Colonic mucosa (tissue), 4 donors: ENCODE measurements around the gene H6PD. TPM values are rescaled to one million over a fixed set of nuclear protein-coding genes. Genes with fewer than 3 reads are reported as not detected.

ENCODE experiments used
- DNase-seq: peaks from one replicate; pipeline ENCODE4 v3.0.0-alpha.2; 2020
- H3K27ac ChIP-seq: fragments of 200-600 bp; one replicate; pipeline ENCODE4 v1.8.0; 2021
- H3K27me3 ChIP-seq: fragments of 200-600 bp; one replicate; pipeline ENCODE4 v1.8.0; 2021
- H3K36me3 ChIP-seq: fragments of 200-600 bp; one replicate; pipeline ENCODE4 v1.8.0; 2021
- H3K4me1 ChIP-seq: fragments of 200-600 bp; one replicate; pipeline ENCODE4 v1.8.0; 2021; ENCODE audit warnings: mild to moderate bottlenecking
- H3K4me3 ChIP-seq: fragments of 200-600 bp; one replicate; pipeline ENCODE4 v1.8.0; 2021
- H3K9ac ChIP-seq, 2 donors: one replicate each; pipeline ENCODE4 v1.7.0; 2013; ENCODE audit warnings: control low read depth in 2 of 2, low read depth in 2 of 2, low read length in 2 of 2
- H3K9me3 ChIP-seq: fragments of 200-600 bp; one replicate; pipeline ENCODE4 v1.8.0; 2021
- CTCF ChIP-seq: fragments of 200-600 bp; IDR thresholded peaks from one replicate; pipeline ENCODE4 v1.8.0; 2022; ENCODE audit warnings: antibody characterized with exemption, mild to moderate bottlenecking
- intact Hi-C: fragments of 100-400 bp; cut with DNase I; formaldehyde crosslinking; loops from one replicate; pipeline ENCODE4 v1.14.1; 2022
- total RNA-seq, 2 donors: library from RNA; stranded (reverse); fragmentation: NEBNext Ultra II Directional in 1 of 2; extraction: Animal tissue kit (Norgen Biotek cat#: 25700) in 1 of 2; gene quantifications; one replicate each; pipeline ENCODE4 v1.2.1, GENCODE V29; 2021
- donor health status: healthy.
- donor health status: DM: no; HTN: no; CAD: no.
- donor health status: DM: no; HTN: no; CAD: no.

Gene H6PD
- total RNA-seq, 2 donors from 2014 or later = 20.8 to 24.7 TPM

- no peak for DNase-seq
- Histone ChIP-seq H3K9me3 (no peaks in the 10 kb centered on the region), H3K27me3 (no peaks in the 10 kb centered on the region), H3K36me3 (no peaks in the 10 kb centered on the region), H3K9ac (peak overlapping the region; percentile 92 to 97), H3K27ac (peak overlapping the region; percentile 88), H3K4me1 (peaks cover 4% of the 10 kb centered on the region), H3K4me3 (peak overlapping the region; percentile 50)
- no peak for TF ChIP-seq CTCF
- intact Hi-C loops = no loop called here
These were observed 986 bp downstream of the H6PD start for GRCh38 chr1:9235560-9235959.

- peak; percentile 26 for DNase-seq
- Histone ChIP-seq H3K4me3 (no peak overlapping the region), H3K9ac (peak overlapping the region in 1 of 2 donors; percentile 46), H3K27ac (peak overlapping the region; percentile 10), H3K4me1 (peaks cover 4% of the 10 kb centered on the region), H3K27me3 (no peaks in the 10 kb centered on the region), H3K36me3 (no peaks in the 10 kb centered on the region), H3K9me3 (no peaks in the 10 kb centered on the region)
- intact Hi-C loops = no loop called here
- TF ChIP-seq CTCF = no peak
These were observed 3.6 kb downstream of the H6PD start for GRCh38 chr1:9238134-9238533.

GRCh38 chr1:9238550-9238949 lies 4.0 kb downstream of the H6PD start:
- Histone ChIP-seq H3K4me1 (peaks cover 4% of the 10 kb centered on the region), H3K4me3 (no peak overlapping the region), H3K9me3 (no peaks in the 10 kb centered on the region), H3K9ac (peak overlapping the region in 1 of 2 donors; percentile 46), H3K27me3 (no peaks in the 10 kb centered on the region), H3K27ac (peak overlapping the region; percentile 10), H3K36me3 (no peaks in the 10 kb centered on the region)
- DNase-seq = peak; percentile 35
- intact Hi-C loops = no loop called here
- TF ChIP-seq CTCF = no peak

GRCh38 chr1:9239622-9240401 lies 5.2 kb downstream of the H6PD start:
- peaks cover 13% of the 10 kb centered on the region for H3K4me1 ChIP-seq

More at GRCh38 chr1:9239622-9240401, 5.2 kb downstream of the H6PD start:
- TF ChIP-seq CTCF = no peak
- Histone ChIP-seq H3K9ac (peak overlapping the region; percentile 17 to 27), H3K4me3 (no peak overlapping the region), H3K27me3 (no peaks in the 10 kb centered on the region), H3K9me3 (no peaks in the 10 kb centered on the region), H3K27ac (peak overlapping the region; percentile 37), H3K36me3 (no peaks in the 10 kb centered on the region)
- intact Hi-C loops = no loop called here
- DNase-seq = peak; percentile 53
